Stimulated activated CD8-positive, alpha-beta memory T cell treated with anti-CD3 and anti-CD28 coated beads, Interleukin-12 subunit alpha, Interleukin-12 subunit beta, amount 100 ng/mL, for 24 hours (primary cell): ENCODE measurements around the gene TANK.
"Not testable (repeated sequence)": the region's sequence is repeated elsewhere in the genome, so short reads cannot be mapped to it uniquely, and the experiment has no call there.

Experiments used
- DNase-seq: peaks from one replicate; pipeline ENCODE4 v3.0.0-alpha.2; 2020; ENCODE audit errors: extremely low read depth

TANK gene

DNA sequence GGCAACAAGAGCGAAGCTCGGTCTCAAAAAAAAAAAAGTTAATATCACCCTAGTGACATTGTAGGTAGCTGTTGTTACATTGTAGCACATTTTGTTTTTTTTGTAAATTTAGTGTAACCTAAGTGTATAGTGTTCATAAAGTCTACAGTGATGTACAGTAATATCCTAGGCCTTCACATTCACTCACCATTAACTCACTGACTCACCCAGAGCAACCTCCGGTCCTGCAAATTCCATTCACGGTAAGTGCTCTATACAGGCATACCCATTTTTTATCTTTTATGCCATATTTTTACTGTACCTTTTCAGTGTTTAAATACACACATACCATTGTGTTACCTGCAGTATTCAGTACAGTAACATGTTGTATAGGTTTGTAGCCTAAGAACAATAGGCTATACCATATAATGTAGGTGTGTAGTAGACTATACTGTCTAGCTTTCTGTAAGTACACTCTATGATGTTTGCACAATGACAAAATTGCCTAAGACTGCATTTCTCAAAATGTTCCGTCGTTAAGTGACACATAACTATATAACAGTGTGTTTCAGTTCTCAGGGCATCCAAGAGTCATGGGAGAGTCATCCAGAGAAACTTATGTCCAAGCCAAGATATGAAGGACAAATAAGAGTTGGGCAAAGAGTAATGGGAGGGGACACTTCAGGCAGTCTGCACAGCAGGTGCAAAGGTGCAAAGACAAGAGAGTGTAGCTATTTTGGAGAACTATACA is 68.4 kb downstream of the TANK start:
- DNase-seq, result no peak

DNA sequence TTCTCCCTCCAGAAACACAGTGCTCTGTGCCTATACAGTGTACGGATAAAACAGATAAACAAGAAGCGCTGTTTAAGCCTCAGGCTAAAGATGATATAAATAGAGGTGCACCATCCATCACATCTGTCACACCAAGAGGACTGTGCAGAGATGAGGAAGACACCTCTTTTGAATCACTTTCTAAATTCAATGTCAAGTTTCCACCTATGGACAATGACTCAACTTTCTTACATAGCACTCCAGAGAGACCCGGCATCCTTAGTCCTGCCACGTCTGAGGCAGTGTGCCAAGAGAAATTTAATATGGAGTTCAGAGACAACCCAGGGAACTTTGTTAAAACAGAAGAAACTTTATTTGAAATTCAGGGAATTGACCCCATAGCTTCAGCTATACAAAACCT is 70.7 kb downstream of the TANK start:
- DNase-seq, result no peak

DNA sequence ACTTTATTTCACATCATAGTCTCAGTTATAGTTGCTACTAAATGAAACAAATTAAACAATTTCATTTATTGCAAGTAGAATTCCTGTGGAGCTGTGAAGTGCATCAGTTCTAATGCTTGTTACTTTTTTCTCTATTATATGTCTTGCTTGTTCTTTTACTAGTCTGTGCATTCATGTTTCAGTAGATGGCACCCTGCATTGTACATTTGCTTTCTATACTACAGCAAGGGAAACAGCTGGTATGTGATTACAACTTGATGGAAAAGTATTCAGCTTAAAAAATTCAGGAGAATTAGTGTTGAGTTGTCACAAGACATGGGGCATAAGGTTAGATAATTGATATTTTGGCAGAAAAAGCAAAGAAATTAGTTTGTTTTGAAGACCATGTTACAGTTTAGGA is 72.3 kb downstream of the TANK start:
- no peak for DNase-seq

DNA sequence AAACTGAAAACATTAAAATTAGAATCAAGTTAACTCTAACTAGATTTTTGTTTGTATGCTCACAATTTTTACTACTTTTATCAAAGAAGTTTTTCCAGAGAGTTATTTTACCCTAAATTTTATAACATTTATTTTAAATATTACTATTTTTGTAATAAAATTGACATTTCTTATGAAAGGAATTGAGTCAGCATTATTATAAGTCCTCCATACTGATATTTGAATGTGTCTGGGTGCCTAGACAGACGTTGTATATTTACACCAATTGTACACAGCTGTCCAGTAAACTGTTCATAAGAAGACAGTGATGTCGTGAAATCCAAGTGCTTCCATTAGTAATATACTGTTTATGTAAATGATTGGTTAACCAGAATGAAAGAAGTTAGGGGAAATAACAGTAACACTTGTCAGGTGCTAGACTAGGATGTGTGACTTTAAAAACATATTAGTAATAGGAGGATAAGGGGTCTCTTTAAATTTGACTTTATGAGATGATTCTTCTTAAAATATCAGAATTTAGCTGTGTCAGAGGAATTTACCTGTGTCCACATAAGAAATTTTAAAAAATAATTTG is 73.7 kb downstream of the TANK start:
- DNase-seq, result no peak

DNA sequence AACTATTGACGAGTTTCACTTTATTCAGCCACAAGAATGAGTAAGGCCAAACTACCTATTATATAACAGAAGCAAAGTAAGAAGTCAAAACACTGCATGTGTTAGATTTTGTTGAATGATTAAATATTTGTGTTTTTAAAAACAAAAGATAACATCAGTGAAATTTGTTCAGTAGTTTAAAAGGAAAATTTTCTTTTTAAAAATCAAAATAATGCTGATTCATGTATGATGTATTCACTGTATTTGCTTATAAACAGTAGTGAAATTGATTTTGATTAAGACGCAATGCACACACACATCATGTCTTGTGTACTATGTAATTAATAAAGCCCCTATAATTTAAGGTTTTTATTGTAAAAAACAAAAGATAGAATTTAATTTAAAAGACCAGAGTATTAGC is 74.4 kb downstream of the TANK start:
- DNase-seq, result no peak

DNA sequence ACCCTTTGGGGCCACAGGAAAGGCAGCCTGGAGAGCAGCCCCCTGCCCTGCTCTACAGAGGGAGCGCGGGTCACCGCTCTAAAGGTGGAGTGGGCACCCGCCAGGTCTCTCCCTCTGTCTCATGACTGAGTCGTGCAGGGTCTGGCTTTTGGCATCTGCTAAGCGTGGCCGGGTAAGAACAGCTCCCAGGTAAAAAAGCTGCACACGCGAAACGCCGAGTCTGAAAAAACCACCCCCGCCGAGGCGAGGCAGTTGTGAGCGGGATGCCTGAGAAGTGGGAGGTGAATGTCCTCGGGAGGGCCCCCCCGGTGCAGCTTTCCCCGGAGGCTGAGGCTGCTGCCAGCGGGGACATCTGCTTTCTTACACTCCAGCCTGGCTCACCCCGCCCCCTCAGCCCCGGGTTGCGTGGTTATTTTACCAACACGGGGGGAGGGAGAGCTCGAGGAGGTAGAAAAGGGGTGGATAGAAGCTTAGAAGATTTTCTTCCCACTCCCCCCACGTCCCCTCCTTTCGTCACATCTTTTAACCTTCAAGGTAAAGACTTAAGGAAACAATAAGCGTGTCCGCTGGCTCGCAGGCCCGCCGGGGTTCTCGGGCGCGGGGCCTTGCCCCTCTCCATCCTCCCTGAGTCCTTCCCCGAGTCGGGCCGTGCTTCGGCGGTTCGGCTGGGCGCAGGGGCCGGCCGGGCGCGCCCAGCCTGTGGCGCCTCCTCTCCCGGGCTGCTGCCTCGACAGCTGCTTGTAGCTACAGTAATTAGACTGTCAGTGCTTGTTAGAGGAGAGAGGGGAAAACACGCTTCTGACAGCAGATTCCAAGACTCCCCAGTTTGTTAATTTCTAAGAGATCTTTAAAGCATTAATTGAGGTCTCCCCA is 77.4 kb downstream of the TANK start:
- DNase-seq, result no peak

DNA sequence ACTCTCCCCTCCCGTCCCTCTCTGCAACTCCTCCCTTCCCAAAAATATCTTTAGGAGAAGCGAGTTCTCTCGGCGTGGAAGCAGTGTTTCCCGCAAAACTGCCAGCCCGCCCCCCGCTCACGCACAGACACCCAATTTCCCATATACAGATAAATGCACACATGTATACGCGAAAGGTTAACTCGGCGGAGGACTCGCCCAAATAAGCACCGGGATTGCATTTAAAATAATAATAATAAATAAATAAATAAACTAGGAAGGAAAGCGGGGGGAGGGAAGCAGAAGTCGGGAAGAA is 78.0 kb downstream of the TANK start:
- DNase-seq, result no peak

DNA sequence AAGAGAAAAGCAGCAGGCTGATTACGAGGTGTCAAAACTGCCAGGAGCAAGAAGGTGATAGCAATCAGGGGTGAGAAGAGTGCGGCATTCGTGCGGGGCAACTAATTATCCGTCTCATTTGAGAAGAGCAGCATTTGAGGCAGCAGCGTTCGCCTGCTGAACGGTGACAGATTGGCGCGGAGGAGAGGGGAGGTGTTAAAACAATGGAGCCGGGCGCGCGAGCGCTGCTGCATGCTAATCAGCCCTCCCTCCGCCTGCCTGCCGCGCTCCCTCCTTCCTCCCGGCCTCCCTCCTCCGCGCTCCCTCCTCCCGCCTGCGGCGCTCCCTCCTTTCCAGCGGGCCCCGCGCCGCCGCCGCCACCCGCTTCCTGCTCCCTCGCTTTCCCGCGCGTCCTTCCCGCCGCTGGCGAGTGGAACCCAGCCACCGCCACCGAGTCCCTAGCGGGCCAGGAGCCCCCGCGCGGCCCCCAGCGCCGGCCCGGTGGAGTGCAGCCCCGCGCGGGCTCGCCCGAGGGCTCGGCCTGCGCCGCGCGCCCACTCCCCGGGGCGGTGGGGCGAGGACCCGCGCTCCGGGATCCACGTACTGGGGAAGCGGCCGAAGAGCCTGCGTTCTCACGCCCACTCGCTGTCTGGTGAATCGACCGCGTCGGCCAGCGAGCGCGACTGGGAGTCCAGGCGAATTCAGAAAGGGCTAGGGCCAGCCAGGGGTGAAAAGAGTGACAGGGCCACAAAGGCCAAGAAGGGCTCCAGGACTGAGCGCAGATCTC is 78.5 kb downstream of the TANK start:
- no peak for DNase-seq

DNA sequence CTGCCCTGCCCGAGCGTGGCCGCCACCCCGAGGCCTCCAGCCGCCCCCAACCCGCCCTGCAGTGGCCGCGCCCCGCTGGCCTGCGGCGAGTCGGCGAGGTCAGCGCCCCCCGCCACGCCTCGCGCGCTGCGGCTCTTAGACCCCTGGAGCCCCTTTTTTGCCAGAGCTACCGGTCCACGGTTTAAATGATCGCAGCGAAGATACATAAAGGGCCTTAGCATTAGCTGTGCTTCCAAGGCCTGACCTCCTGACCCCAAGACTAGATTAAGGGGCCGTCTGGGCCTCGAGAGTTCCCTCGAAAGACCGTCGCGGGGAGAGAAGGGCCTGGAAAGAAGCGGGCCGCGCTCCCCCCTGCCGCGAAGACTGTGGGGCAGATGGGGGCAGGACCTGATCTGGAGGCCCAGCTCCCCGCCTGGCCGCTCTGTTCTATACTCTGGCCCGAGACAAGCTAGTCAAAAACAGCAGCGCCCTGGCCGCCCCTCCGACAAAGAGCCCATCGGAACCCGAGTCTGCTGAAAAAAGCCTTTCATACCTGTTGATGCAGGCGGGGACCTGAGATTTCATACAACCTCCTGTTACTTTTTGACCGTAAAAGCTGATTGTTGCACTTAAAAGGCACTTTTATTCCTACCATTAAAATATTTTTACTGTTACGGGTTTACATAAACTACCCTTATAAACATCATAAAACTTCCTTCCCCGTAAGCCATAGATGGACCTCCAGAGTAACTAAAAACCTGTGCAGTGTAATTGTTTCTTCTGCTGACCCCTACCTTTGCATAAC is 79.3 kb downstream of the TANK start:
- no peak for DNase-seq

DNA sequence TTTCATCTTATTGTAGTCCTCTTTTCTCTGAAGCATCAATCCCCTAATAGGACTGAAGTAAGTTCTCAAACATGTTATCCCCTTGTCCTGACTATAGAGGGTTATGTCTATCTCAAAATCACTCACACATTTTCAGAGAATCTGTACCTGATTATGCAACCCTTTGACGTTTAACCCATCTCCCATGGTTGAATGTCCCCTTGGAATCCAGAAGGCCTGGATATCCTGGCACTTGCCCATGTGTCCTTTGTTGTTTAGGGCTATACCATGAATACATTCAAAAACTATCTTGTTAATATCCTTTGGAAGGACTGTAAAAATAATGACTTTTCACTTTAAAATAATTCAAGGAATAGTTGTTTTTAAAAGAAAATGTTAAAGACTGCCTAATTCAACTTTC is 81.7 kb downstream of the TANK start:
- DNase-seq, result no peak

DNA sequence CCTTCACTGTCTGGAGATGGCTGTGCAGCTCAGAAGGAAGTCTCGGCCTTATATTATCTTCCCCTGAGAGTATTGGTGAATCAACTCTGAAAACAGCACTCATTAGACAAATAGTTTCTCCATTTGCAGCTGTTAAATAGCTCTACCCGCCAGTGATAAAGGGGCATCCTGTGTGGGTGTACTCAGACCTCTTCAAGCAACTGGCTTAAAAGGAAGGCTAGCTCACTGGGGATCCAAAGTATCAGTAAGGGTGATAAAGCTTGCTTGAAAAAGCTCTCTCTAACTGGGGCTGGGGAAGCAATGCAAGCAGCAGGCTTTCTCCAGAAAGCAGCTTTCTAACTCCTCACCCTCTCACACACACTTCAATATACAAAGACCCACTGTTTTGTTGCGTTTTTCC is 83.1 kb downstream of the TANK start:
- DNase-seq, result no peak

DNA sequence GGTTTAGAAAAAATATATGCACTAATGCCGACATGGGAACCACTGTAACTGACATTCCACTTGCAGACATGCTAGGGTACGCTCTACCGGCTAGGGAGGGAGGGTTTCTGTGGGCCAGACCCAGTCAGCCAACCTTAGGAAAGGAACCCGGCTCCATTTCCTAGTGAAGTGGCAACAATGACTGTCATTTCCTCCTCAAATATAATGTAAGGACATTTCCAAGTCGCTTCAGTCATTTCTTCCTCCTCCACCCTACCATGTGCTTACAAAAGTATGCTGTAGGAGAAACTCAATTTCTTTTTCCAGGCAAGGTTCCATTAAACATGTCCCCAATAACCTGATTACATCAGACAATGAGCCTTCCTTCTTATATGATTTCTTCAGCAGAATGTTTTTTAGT is 83.7 kb downstream of the TANK start:
- no peak for DNase-seq

DNA sequence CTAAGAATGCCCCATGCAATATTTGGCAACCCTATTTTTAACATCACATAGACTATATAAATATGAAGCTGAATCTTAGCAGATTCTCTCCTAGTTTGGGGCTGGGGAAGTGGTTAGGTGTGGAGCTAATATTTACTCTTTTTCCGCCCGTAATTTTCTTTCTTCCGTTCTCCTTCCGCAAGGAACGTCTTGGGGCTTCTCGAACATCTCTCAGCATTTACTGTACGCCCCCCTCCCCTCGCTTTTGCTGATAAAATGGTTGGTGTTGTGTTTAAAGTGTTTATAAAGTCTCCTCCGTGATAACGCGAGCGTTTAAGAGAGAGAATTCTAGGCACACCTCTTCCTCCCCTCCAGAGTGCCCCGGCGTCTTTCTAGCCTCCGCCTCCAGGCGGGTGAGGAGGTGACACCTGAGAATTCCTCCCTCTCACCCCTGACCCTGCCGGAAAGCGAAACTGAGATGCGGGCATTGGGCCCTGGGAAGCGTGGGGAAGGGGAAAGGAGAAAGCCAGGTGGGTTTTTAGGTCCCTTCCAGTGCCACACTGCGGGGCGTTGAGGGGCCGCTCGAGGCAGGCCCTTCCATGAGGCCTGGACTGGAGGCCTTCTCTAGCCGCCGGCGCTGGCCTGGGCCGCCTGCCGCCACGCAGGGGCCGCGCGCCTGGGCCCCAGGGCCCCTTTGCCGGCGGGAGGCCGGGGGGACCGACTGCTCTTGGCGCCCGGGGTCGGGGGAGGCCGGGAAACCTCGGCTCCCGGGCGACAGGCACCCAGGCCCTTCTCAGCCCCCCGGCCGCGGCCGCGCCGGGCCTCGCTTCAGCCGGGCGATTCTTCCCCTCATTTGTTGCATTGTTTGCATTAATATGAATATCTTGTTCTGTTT is 84.4 kb downstream of the TANK start:
- DNase-seq, result not testable (repeated sequence)

DNA sequence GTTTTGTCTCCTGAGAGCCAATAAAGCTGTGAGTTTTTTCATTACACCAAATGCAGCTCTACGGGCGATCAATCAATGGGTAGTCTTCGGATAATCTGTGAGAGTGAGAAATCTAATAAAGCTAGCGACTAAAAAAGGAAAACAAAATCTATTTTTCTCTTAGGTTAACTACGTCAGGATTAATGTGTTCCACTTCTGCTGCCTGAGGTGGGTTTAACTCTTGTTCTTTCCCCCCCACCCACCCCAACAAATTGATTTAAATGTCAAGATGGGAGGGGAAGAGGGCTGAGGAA is 85.0 kb downstream of the TANK start:
- no peak for DNase-seq

DNA sequence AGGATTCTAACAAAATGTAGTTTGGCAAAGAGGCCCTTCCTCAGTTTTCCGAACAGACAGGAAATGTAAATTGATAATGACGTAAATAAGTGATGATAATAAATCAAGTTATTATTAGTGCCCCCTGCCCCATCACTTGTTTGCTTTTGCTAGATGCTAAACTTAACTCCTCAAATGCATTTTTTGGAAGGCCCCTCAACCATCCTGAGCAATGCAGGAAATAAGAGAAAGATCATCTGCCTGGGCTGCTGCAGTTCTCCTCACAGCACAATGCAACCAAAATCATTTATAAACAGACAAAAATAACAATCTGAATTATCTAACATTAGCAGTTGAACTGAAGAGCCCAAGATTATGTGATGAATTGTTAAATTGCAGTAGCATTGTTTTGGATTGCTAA is 85.4 kb downstream of the TANK start:
- no peak for DNase-seq

DNA sequence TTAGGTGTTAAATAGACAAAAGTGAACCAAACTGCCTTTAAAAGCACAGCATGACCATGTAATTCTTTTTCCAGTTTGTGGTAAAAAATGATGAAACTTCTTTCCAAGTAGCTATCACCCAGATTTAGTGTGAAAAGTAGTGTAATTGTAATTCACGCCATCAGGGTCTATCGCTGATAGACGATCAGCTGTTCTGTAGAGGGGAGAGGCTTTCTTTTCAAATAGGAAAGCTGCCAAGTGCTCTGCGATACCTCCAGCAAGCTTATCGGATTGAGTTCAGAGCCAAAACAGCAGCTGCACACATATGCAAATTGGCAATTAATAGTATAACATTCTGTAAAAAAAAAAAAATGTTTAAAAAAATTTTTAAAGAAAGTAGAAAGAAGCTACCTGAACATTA is 86.1 kb downstream of the TANK start:
- no peak for DNase-seq

DNA sequence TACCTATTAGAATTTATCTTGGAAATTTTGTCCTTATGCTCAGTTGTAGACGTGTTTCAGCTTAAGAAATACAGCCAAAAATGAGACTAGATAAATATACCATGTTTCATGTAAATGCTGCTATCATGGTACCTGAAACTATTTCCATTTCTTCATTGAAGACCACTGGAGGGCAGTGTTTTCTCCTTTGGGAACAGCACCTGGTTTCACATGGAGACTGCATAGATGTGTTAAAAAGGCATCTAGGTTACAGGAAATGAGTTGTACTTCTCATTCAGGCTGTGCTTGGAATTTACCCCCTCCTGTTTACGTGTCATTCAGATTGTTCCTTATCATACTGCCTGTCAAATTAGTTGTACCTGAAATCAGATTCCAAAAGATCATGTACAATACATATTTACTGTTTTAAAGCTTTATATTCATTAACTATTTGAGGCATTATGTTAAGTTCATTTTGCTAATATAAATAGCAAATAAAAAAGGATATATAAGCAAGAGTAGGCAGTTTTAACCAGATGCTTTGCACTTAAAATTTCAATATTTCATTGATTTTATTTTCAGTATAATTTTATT is 90.7 kb downstream of the TANK start:
- no peak for DNase-seq

DNA sequence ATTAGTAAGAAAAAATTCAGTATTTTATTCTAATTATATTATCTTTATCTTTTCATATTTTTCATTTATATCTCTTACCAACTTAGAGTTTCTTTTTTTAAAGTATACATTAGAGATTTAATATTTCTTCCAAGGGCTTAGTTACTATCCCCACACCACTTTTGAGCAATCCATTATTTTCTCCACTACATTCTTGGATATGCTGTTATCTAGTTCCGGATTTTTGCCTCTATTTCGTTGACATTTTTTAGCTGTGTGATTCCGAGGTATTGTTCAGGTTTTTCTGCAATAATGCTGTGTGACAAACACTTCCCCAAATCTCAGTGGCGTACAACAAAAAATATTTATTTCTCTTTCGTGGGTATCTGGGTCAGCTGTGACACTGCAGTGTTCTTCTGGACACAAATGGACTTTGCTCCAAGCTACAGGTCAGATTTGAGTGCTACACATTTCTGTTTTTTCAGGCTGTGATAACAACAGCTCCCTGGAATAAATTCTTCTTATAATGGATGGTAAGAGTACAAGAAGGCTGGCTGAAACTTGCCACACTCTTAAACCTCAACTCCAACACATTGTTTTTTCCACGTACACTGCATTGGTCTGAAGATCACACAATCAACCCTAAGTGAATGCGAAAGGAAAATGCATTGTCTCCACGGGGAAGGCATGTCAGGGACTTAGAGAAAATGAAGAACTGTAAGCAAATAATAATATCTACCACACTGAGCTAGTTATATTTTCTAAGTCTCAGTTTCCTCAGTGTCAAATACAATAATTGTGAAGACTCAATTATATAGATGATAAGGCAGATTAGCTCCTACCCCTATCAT is 97.1 kb downstream of the TANK start:
- no peak for DNase-seq

DNA sequence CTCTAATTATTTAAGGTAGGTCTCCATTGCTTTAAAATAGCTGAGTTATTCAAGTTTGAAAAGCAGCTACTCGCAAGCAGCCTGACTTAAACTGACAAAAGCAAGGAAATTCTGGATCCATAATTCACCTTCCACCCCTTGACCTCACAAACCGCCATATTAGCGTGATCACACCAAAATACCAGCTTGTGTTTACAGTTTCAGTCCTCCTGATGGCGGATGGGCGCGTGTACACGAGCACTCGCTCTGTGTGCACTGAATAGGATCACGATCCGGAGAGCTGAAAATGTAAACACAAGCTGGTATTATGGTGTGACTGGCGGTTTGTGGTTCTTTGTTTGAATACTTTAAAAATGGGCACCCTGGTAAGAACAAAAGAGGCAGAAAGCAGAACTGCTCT is 105.6 kb downstream of the TANK start:
- no peak for DNase-seq

DNA sequence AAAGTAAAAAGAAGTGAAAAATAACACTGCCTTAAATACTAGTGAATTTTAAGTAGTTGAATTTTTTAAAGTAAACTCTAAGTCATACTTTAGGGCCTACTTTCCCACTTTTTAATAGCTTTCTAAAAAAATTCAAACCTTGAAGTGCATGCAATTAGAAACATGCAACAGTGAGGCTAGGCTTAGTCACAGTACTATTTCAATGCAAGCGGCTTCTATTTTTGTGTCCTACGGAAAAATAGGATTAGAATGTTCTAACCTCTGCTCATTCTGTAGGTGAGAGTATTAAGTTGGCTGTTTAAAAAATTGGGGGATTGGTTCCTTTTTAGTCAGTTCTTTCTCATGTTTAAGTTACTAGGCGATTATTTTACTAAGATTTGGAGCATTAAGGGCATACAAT is 108.9 kb downstream of the TANK start:
- no peak for DNase-seq
